Right cardiac atrium (tissue), 5 donors: ENCODE results near the gene FOS. TPM values are rescaled to one million over a fixed set of nuclear protein-coding genes. Genes with fewer than 3 reads are reported as not detected.
"Not testable (repeated sequence)": the region's sequence is repeated elsewhere in the genome, so short reads cannot be mapped to it uniquely, and the experiment has no call there.

ENCODE experiments used
- ATAC-seq, 2 donors: fragments of 200-7000 bp; cut with Tn5 transposase; one replicate each; pipeline versions ENCODE4 v1.8.0 to v1.9.1; 2020; ENCODE audit warnings: moderate library complexity in 2 of 2, mild to moderate bottlenecking in 1 of 2
- DNase-seq, 3 donors: peaks; one replicate each; pipeline ENCODE4 v3.0.0-alpha.2; 2020
- H3K27ac ChIP-seq: one replicate; pipeline ENCODE4 v1.5.1; 2013; ENCODE audit warnings: mild to moderate bottlenecking, low read length, control low read depth, moderate library complexity
- H3K27me3 ChIP-seq: one replicate; pipeline ENCODE4 v1.6.1; 2013; ENCODE audit not compliant: control insufficient read depth, insufficient read depth
- H3K4me1 ChIP-seq: one replicate; pipeline ENCODE4 v1.6.1; 2013; ENCODE audit warnings: low read length; ENCODE audit not compliant: control insufficient read depth, insufficient read depth
- H3K4me3 ChIP-seq: one replicate; pipeline ENCODE4 v1.5.1; 2013; ENCODE audit warnings: low read length, control low read depth
- H3K9me3 ChIP-seq: one replicate; pipeline ENCODE4 v1.6.1; 2013; ENCODE audit warnings: low read length; ENCODE audit not compliant: control insufficient read depth
- WGBS: extraction: QIAGEN DNeasy Blood & Tissue Kit; methylation state at CpG from one replicate; pipeline ENCODE4 v1.1.7; 2013; 5-methylcytosine and 5-hydroxymethylcytosine counted together
- intact Hi-C, 4 donors: fragments of 100-400 bp; cut with DNase I; formaldehyde crosslinking; loops; one replicate each; pipeline versions ENCODE4 v1.11.0 to v1.14.0; 2022 to 2023
- polyA plus RNA-seq: library from polyadenylated mRNA; stranded (reverse); fragments of 200-250 nt; gene quantifications from one replicate; pipeline ENCODE4 v1.2.3, GENCODE V29; 2013
- total RNA-seq, 4 donors: library from RNA; stranded (reverse); fragmentation: NEBNext Ultra II Directional; extraction: Animal tissue kit (Norgen Biotek cat#: 25700); gene quantifications; one replicate each; pipeline ENCODE4 v1.2.1, GENCODE V29; 2021
- donor health status: healthy with polysubstance abuse.
- donor health status: DM: no; HTN: yes; CAD: no.
- donor health status: DM: no; HTN: no; CAD: no.
- donor health status: DM: no; HTN: yes; CAD: no; lungs with severe emphysema.
- donor health status: DM: yes; HTN: yes; CAD: no.

Gene FOS
- total and polyA plus RNA-seq, 5 donors, result 15.7 to 244 (median 50.3) TPM

- no peak for ATAC-seq
- under 1% methylated on average over 27 of the region's 27 CpGs for WGBS
- DNase-seq, result peak in 1 of 3 donors; percentile 42
- peak overlapping the region; percentile 74 for H3K4me3 ChIP-seq
- no peaks in the 10 kb centered on the region for H3K27me3 ChIP-seq
- no peaks in the 10 kb centered on the region for H3K9me3 ChIP-seq
- peaks cover 8% of the 10 kb centered on the region for H3K4me1 ChIP-seq
- intact Hi-C loops, result no loop called here
- H3K27ac ChIP-seq, result peak overlapping the region; percentile 95
Observed at GRCh38 chr14:75277815-75278421, 710 bp upstream of the FOS start.

- peak; percentile 22 to 25 for ATAC-seq
- under 1% methylated on average over 38 of the region's 38 CpGs for WGBS
- Histone ChIP-seq H3K27ac (peak overlapping the region; percentile 24), H3K4me1 (peaks cover 4% of the 10 kb centered on the region), H3K9me3 (no peaks in the 10 kb centered on the region), H3K4me3 (peak overlapping the region; percentile 74), H3K27me3 (no peaks in the 10 kb centered on the region)
- intact Hi-C loops, result no loop called here
- DNase-seq, result peak; percentile 83 to 93 (median 89)
Observed at GRCh38 chr14:75279153-75279762, 630 bp downstream of the FOS start.

- Histone ChIP-seq H3K4me1 (peaks cover 4% of the 10 kb centered on the region), H3K27ac (peak overlapping the region; percentile 4), H3K9me3 (no peaks in the 10 kb centered on the region), H3K4me3 (peak overlapping the region; percentile 74), H3K27me3 (no peaks in the 10 kb centered on the region)
- intact Hi-C loops, result no loop called here
- no peak for ATAC-seq
- peak in 2 of 3 donors; percentile 73 to 80 for DNase-seq
- WGBS, result 16% methylated on average over 26 of the region's 26 CpGs
Observed at GRCh38 chr14:75279763-75280290, 1.2 kb downstream of the FOS start.

GRCh38 chr14:75280291-75280830, 1.7 kb downstream of the FOS start:
- no peaks in the 10 kb centered on the region for H3K27me3 ChIP-seq
- H3K4me3 ChIP-seq, result peak overlapping the region; percentile 74
- WGBS, result 87% methylated on average over 7 of the region's 7 CpGs
- no peak overlapping the region for H3K27ac ChIP-seq
- DNase-seq (no peak), ATAC-seq (no peak)
- intact Hi-C loops, result no loop called here
- H3K9me3 ChIP-seq, result no peaks in the 10 kb centered on the region
- peaks cover 4% of the 10 kb centered on the region for H3K4me1 ChIP-seq

- intact Hi-C loops, result no loop called here
- ATAC-seq, result no peak
- Histone ChIP-seq H3K27ac (no peak overlapping the region), H3K4me3 (peak overlapping the region; percentile 74), H3K9me3 (no peaks in the 10 kb centered on the region), H3K4me1 (peaks cover 4% of the 10 kb centered on the region), H3K27me3 (no peaks in the 10 kb centered on the region)
- 89% methylated on average over 17 of the region's 17 CpGs for WGBS
- DNase-seq, result peak in 1 of 3 donors; percentile 53
Observed at GRCh38 chr14:75280831-75281653, 2.4 kb downstream of the FOS start.

- ATAC-seq (no peak), DNase-seq (no peak)
- Histone ChIP-seq H3K4me1 (peaks cover 4% of the 10 kb centered on the region), H3K27ac (no peak overlapping the region), H3K4me3 (no peak overlapping the region), H3K27me3 (no peaks in the 10 kb centered on the region), H3K9me3 (no peaks in the 10 kb centered on the region)
- 92% methylated on average over 1 of the region's 1 CpG for WGBS
- intact Hi-C loops, result no loop called here
Observed at GRCh38 chr14:75281654-75282019, 3.0 kb downstream of the FOS start.

GRCh38 chr14:75282170-75282554, 3.5 kb downstream of the FOS start:
- no peaks in the 10 kb centered on the region for H3K9me3 ChIP-seq
- no peak overlapping the region for H3K27ac ChIP-seq
- WGBS, result 94% methylated on average over 4 of the region's 4 CpGs
- H3K4me1 ChIP-seq, result peaks cover 4% of the 10 kb centered on the region
- no peak for DNase-seq
- no peaks in the 10 kb centered on the region for H3K27me3 ChIP-seq
- intact Hi-C loops, result no loop called here
- no peak for ATAC-seq
- no peak overlapping the region for H3K4me3 ChIP-seq

- H3K4me3 ChIP-seq, intact Hi-C loops, H3K27me3 ChIP-seq, H3K27ac ChIP-seq, H3K9me3 ChIP-seq, H3K4me1 ChIP-seq, ATAC-seq: not testable (repeated sequence)
- WGBS, result 93% methylated on average over 18 of the region's 18 CpGs
- peak in 1 of 3 donors; percentile 69 for DNase-seq
Observed at GRCh38 chr14:75282555-75283161, 4.0 kb downstream of the FOS start.

GRCh38 chr14:75283162-75283832, 4.7 kb downstream of the FOS start:
- no peaks in the 10 kb centered on the region for H3K27me3 ChIP-seq
- H3K9me3 ChIP-seq, result no peaks in the 10 kb centered on the region
- DNase-seq, result peak in 1 of 3 donors; percentile 55
- peaks cover 7% of the 10 kb centered on the region for H3K4me1 ChIP-seq
- intact Hi-C loops, result no loop called here
- H3K4me3 ChIP-seq, result no peak overlapping the region
- no peak for ATAC-seq
- no peak overlapping the region for H3K27ac ChIP-seq
- 76% methylated on average over 13 of the region's 13 CpGs for WGBS

GRCh38 chr14:75283833-75284563, 5.4 kb downstream of the FOS start:
- DNase-seq (peak in 2 of 3 donors; percentile 30 to 51), ATAC-seq (peak in 1 of 2 donors; percentile 34)
- H3K27ac ChIP-seq, result no peak overlapping the region

More at GRCh38 chr14:75283833-75284563, 5.4 kb downstream of the FOS start:
- Histone ChIP-seq H3K27me3 (no peaks in the 10 kb centered on the region), H3K9me3 (no peaks in the 10 kb centered on the region), H3K4me3 (no peak overlapping the region), H3K4me1 (peaks cover 7% of the 10 kb centered on the region)
- 71% methylated on average over 5 of the region's 5 CpGs for WGBS
- intact Hi-C loops, result no loop called here
